ENCODE measurements around the gene USF2.
A peak's percentile ranks its signal among the peaks of the same experiment; 100 is the strongest.

Gene USF2

GRCh38 chr19:35246466-35247092 lies 22.2 kb upstream of the USF2 start:
- DNase-seq = no peak

DNA sequence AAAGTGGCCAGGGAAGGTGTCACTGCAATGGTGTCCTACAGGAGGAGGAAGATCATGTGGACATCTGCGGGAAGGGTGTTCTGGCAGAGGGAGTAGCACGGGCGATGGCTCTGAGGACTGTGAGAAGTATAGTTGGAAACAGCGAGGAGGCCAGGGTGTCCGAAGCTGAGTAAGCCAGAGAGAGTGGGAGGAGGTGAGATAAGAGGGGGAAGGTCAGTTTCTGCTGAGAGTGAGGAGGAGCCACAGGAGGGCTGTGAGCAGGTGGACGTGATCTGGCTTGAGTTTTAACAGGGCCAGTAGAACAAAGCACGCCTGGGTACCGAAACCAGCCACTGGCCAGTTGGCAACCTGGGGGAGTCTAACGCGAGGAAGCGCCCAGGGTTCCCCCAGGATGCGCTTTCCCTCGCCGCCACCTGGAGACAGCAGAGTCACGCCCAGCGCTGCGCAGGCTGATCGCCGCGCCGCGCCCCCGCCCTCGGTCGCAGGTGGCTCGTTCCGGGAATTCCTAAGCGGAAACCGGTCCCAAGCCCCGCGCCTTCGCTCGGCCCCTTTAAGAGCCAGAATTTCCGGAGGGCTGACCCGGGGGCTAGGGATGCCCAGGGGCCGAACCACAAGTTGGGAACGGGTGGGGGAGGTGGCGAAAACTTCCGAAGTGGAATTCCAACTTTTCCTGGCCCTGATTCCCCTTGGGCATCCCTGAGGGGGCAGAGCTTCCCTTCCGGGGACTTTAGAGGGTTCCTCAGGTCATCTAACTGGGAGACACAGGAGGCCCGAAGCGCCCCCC lies 21.0 kb upstream of the USF2 start:
- peak; percentile 72 for DNase-seq

GRCh38 chr19:35248310-35249145 lies 20.2 kb upstream of the USF2 start, which contains the start of gene LSR:
Gene LSR (plus strand): TSS chr19:35249002. CDS start chr19:35249023, 21 bp downstream.
- DNase-seq = peak; percentile 86

GRCh38 chr19:35249146-35249847 lies 19.5 kb upstream of the USF2 start:
- DNase-seq = no peak

DNA sequence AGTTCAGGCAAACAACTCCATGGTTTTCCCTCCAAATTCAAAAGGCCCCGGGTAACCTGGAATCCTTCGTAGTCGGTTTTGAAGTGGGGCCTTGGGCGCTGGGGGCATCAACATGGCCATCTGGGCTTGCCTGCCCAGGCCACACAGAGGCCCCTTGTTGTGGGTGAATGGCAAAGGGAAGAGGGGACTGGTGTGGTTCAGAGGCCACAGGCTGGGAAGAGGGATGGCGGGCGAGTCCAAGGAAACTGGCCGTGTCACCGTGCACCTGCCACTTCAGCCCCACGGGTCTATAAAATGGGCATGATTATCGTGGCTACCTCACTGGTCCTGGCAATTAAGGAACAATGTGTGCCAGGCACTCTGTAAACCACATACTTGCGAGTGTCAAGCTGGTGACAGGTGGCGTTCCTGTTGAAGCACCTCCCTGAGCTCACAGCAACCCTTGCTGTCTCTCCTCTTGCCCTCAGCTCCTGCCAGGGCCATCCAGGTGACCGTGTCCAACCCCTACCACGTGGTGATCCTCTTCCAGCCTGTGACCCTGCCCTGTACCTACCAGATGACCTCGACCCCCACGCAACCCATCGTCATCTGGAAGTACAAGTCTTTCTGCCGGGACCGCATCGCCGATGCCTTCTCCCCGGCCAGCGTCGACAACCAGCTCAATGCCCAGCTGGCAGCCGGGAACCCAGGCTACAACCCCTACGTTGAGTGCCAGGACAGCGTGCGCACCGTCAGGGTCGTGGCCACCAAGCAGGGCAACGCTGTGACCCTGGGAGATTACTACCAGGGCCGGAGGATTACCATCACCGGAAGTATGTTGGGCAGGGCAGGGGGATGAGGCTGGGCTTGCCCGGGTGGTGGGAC lies 18.7 kb upstream of the USF2 start:
- DNase-seq = no peak

- DNase-seq = no peak
Measured at GRCh38 chr19:35251456-35251855, 17.3 kb upstream of the USF2 start.

DNA sequence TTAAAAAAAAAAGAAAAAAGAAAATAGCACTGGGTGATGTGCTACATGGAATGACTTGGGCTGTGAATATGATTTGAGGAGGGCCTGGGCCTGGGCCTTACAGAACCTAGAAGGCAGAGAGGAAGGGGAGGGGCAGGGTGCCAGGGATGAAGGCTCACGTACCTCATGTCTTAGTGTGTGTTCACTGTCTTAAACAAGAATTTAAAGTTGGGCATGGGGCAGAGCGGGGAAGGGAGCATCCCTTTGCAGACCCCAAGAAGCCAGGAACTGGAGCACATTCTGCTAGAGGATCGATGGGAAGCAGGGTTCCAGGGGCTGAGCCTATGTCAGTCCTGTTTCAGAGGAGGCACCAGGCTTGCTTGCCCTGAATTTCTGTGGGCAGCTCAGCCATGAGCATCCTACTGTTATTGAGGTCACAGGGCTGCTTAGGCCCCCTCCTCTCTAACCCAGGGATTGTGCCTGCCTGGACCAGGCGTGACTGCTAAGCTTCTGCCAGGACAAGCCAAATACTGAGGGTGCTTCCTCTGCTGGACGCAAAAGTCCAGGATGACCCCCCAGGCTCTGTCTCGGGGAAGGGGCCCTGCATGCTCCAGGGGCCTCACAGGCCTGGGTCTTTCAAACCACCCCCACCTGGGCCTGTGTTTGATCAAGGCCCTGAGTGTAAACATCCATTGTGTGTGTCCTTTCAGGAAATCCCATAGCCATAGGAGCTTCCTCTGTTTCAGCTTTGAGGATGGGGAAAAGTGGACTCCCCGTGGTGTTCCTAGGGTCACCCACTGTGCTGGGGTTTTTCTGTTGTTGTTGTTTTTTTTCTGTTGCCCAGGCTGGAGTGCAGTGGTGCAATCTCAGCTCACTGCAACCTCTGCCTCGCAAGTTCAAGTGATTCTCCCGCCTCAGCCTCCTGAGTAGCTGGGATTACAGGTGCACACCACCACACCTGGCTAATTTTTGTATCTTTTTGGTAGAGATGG lies 15.2 kb upstream of the USF2 start:
- DNase-seq = no peak

DNA sequence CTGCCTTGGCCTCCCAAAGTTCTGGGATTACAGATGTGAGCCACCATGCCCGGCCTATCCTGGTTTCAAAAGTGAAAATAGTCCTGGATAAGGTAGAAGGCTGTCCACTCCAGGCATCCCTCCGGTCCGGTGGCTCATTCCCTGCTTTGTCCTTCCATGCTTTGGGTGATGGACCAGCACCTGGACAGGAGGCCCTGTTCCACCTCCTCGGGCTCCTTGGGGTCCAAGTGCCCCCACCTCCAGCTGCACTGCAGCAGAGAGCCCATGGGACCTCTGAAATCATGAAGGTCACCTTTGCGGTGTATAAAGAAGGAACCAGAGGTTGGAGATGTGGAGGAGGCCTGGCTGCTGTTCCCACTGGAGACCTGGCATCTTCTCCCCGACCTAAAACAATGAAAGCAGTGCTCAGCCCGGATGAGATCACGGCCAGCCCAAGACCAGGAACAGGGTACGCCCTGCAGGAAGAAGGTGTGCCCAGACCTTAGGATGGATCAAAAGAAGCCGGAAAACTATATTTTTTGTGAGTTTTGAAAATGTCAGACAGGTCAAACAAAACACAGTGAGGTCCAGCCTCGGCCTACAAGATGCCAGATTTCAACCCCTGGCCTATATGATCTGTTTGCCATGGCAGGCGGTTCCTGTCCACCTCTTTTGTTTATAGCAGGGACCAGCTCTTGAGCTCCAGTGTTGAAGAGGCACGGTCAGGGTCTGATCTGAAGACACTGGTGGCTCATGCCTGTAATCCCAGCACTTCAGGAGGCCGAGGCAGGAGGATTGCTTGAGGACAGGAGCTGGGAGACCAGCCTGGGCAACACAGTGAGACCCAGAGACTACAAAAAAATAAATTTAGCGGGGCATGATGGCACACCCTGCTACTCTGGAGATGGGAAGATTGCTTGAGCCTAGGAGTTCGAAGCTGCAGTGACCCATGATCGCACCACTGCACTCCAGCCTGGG lies 14.1 kb upstream of the USF2 start:
- no peak for DNase-seq

- no peak for DNase-seq
Measured at GRCh38 chr19:35256566-35256965, 12.2 kb upstream of the USF2 start.

GRCh38 chr19:35257113-35257461 lies 11.7 kb upstream of the USF2 start:
- DNase-seq = no peak

- no peak for DNase-seq
Measured at GRCh38 chr19:35260694-35261304, 8.0 kb upstream of the USF2 start.

- no peak for DNase-seq
Measured at GRCh38 chr19:35261356-35262100, 7.2 kb upstream of the USF2 start.

- DNase-seq = no peak
Measured at GRCh38 chr19:35262101-35262761, 6.5 kb upstream of the USF2 start.

DNA sequence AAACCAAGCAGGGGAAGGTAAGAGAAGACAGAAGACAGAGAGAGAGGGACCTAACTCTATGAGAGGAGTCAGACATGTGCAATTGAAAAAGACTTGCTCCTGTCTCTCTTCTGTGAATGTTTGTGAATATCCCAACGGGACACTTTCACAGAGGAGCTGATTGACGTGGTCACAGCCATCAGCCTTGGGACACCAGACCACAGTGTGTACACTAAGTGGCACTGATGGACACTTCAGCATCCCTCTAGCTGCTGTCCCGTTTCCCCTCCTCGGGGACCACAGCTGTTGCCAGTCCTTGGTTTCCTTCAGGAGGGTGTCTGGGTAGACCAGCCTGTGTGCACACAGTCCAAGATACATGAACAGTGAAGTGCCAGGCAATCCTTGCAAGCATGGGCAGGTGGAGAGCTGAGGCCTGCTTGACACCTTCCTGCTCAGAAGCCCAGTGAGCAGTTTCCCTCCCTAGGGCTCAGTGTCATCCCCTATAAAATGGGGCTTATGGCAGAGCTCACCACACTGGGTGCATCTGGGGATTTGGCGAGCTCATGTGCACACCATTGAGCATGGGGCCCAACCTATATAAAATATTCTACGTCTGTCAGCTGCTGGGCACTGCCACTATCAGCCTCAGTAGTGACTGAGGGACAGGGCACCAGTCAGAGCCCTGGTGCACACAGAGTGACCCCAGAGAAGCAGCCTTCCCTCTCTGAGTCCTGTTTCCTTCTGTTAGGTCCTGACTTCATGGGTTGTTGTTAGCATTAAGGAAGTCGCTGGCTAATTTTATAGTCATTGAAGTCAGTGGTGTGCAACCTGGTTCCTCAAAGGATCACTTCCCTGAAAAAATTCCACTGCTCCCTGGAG lies 4.3 kb upstream of the USF2 start:
- no peak for DNase-seq

GRCh38 chr19:35265126-35265899 lies 3.4 kb upstream of the USF2 start:
- no peak for DNase-seq
